ENCODE data around the gene XRN1.

DNA sequence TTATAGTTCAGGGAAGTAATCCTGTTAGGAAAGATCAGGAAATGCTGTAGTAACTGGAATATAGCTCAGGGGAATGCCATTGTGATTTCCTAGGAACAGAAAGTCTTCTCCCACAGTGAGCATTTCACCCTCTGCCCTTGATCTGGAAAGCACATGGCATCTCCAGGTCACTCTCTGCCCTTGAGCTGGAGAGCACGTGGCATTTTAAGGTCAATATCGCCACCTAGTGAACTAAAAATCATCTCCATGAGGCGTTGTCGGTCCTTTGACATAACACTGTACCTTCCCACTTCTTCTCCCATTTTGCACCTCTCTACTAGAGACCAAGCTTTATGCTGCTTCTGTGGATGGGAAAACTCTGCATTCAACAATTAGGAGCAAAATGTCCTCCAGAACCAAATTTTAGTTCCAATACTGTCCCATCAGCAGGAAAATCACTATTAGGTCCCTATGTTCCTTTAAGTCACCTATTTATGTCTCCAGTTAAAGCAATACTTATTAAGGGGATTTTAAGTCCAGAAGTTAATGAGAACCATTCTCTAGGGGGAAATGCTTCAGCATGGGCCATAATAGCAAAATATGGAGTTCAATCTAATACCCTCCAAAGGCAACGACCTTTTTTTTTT lies 167.8 kb downstream of the XRN1 start:
- TF ChIP-seq CTCF (IDR thresholded peaks at IDR 0.05) (peak; percentile 55 to 73 (median 70)), EP300 (IDR thresholded peaks at IDR 0.05) (no peak), POLR2AphosphoS5 (IDR thresholded peaks at IDR 0.05) (peak; percentile 28), POLR2A (IDR thresholded peaks at IDR 0.05) (no peak)
